Smooth muscle cell (in vitro differentiated cells): ENCODE results near the gene NLRP5. TPM values are rescaled to one million over a fixed set of nuclear protein-coding genes. Genes with fewer than 3 reads are reported as not detected.
"Not testable (repeated sequence)": the region's sequence is repeated elsewhere in the genome, so short reads cannot be mapped to it uniquely, and the experiment has no call there.

Experiments
- DNase-seq: peaks from one replicate; lab custom pipeline; 2025; ENCODE audit not compliant: unreplicated experiment; lab: John Stamatoyannopoulos, UW
- H2AFZ ChIP-seq: fragments of 200-600 bp; sonication (generic); 2 replicates; pipeline ENCODE4 v1.6.0; 2016; ENCODE audit warnings: antibody characterized with exemption, low read depth, mild to moderate bottlenecking
- H3F3A ChIP-seq: fragments of 200-600 bp; sonication (generic); 2 replicates; pipeline ENCODE4 v1.6.0; 2017; ENCODE audit warnings: antibody characterized with exemption, low read depth
- H3K27ac ChIP-seq: fragments of 200-600 bp; sonication (generic); 2 replicates; pipeline ENCODE4 v1.5.1; 2016; ENCODE audit warnings: low read depth, mild to moderate bottlenecking
- H3K27me3 ChIP-seq: fragments of 200-600 bp; sonication (generic); 2 replicates; pipeline ENCODE4 v1.6.1; 2016; ENCODE audit warnings: low read depth, mild to moderate bottlenecking
- H3K36me3 ChIP-seq: fragments of 200-600 bp; sonication (generic); 2 replicates; pipeline ENCODE4 v1.5.1; 2016; ENCODE audit warnings: low read depth
- H3K4me1 ChIP-seq: fragments of 200-600 bp; sonication (generic); 2 replicates; pipeline ENCODE4 v1.5.1; 2016; ENCODE audit warnings: low read depth
- H3K4me2 ChIP-seq: fragments of 200-600 bp; sonication (generic); 2 replicates; pipeline ENCODE4 v1.6.0; 2016; ENCODE audit warnings: mild to moderate bottlenecking
- H3K4me3 ChIP-seq: fragments of 200-600 bp; sonication (generic); 2 replicates; pipeline ENCODE4 v1.5.1; 2016; ENCODE audit warnings: mild to moderate bottlenecking
- H3K79me2 ChIP-seq: fragments of 200-600 bp; sonication (generic); 2 replicates; pipeline ENCODE4 v1.6.0; 2016; ENCODE audit warnings: low read depth, mild to moderate bottlenecking
- H3K9ac ChIP-seq: fragments of 200-600 bp; sonication (generic); 2 replicates; pipeline ENCODE4 v1.6.0; 2016; ENCODE audit warnings: low read depth
- H3K9me3 ChIP-seq: fragments of 200-600 bp; sonication (generic); replicated peaks from 2 replicates; pipeline ENCODE4 v1.5.1; 2016; ENCODE audit warnings: low read depth
- H4K20me1 ChIP-seq: fragments of 200-600 bp; sonication (generic); 2 replicates; pipeline ENCODE4 v1.6.0; 2016; ENCODE audit warnings: low read depth
- WGBS: methylation state at CpG from one replicate; pipeline ENCODE4 v1.1.7; 2016; ENCODE audit warnings: low lambda C conversion rate; 5-methylcytosine and 5-hydroxymethylcytosine counted together
- polyA plus RNA-seq: library from polyadenylated mRNA; unstranded; fragments of >200 nt; fragmentation: Nextera tagmentation; extraction: Ambion mirVana; gene quantifications from 2 replicates; pipeline ENCODE4 v1.2.1, GENCODE V29; 2016
- total RNA-seq: library from RNA; depleted of rRNA; stranded (reverse); fragments of >200 nt; gene quantifications from 2 replicates; pipeline ENCODE4 v1.2.3, GENCODE V29; 2014
- TF ChIP-seq, protein P1 (sequence below): fragments of 200-600 bp; sonication (generic); IDR thresholded peaks from 2 replicates; pipeline ENCODE4 v1.5.1; 2017; ENCODE audit warnings: borderline replicate concordance, mild to moderate bottlenecking, antibody characterized with exemption; ENCODE audit not compliant: insufficient read depth, poor library complexity, severe bottlenecking

NLRP5 gene
- total and polyA plus RNA-seq, 2 experiments from 2014 or later: not detected

DNA sequence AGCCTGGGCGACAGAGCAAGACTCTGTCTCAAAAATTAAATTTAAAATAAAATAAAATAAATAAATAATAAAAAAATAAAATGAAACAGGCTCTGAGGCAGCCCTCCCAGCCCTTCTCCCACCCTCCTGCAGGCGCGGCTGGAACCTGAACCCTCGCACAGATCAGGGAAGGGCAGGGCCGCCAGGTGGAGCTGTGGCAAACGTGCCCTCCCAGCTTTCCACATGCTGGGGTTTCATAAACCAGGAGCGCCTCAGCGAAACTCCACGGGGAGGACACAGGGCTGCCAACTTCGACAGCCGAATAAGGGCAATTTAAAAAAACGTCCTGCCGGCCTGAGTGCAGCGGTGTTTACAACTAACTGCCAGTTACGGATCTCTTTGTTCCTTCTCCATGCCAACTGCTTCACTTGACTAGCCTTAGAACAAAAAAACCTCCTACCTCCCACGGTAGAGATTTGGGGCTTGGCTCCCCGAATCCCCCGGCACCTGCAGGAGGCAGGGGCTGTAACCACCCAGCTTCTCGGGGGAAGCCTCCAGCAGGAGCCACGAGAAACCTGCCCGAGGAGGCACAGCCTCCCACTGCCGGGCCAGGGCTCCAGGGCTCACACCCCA is 118.6 kb downstream of the NLRP5 start:
- H3K27me3 ChIP-seq: no peaks in the 10 kb centered on the region
- H3K27ac ChIP-seq: no peak overlapping the region
- no peak overlapping the region for H3K9ac ChIP-seq
- H3K9me3 ChIP-seq: no peaks in the 10 kb centered on the region
- H3K79me2 ChIP-seq: peaks cover 68% of the 10 kb centered on the region
- H3K4me2 ChIP-seq: no peak overlapping the region
- WGBS: 64% methylated on average over 22 of the region's 22 CpGs
- peaks cover 88% of the 10 kb centered on the region for H4K20me1 ChIP-seq
- H3K4me3 ChIP-seq: no peak overlapping the region
- H3K4me1 ChIP-seq: peaks cover 8% of the 10 kb centered on the region
- H3K36me3 ChIP-seq: no peaks in the 10 kb centered on the region
- TF ChIP-seq, protein P1, sequence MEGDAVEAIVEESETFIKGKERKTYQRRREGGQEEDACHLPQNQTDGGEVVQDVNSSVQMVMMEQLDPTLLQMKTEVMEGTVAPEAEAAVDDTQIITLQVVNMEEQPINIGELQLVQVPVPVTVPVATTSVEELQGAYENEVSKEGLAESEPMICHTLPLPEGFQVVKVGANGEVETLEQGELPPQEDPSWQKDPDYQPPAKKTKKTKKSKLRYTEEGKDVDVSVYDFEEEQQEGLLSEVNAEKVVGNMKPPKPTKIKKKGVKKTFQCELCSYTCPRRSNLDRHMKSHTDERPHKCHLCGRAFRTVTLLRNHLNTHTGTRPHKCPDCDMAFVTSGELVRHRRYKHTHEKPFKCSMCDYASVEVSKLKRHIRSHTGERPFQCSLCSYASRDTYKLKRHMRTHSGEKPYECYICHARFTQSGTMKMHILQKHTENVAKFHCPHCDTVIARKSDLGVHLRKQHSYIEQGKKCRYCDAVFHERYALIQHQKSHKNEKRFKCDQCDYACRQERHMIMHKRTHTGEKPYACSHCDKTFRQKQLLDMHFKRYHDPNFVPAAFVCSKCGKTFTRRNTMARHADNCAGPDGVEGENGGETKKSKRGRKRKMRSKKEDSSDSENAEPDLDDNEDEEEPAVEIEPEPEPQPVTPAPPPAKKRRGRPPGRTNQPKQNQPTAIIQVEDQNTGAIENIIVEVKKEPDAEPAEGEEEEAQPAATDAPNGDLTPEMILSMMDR: peak; percentile 46
- H3F3A ChIP-seq: no peaks in the 10 kb centered on the region
- no peak for DNase-seq
- H2AFZ ChIP-seq: no peak overlapping the region

GRCh38 chr19:56105831-56106396 is 119.3 kb downstream of the NLRP5 start:
- not testable (repeated sequence) for H3K27me3 ChIP-seq, DNase-seq, H3K27ac ChIP-seq, H3K9me3 ChIP-seq, H3F3A ChIP-seq, H3K4me2 ChIP-seq, H3K36me3 ChIP-seq, H2AFZ ChIP-seq, H3K4me3 ChIP-seq, H3K9ac ChIP-seq
- Histone ChIP-seq H3K4me1 (peaks cover 11% of the 10 kb centered on the region), H3K79me2 (peaks cover 75% of the 10 kb centered on the region), H4K20me1 (peaks cover 93% of the 10 kb centered on the region)
- 97% methylated on average over 35 of the region's 61 CpGs for WGBS

DNA sequence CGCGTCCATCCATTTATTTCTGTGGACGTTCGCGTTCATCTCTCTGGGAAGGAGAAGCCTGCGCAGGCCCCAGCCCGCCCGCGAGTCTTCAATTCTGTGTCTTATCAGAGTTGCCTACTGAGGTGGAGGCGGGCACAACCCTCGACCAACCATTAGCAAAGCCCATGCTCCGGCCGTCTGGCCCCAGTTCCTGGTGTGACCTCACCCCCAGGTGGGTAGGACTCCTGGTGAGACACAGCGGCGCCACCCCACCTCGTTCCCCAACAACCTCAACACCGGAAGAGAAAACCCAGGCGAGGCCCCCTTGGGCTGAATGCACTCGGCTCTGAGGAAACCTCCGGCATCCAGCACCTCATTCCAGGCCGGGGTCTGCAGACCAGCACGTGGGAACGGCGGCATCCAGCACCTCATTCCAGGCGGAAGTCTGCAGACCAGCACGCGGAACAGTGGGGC is 119.8 kb downstream of the NLRP5 start:
- TF ChIP-seq, protein P1: no peak
- no peak for DNase-seq
- H3K27ac ChIP-seq: no peak overlapping the region
- peaks cover 94% of the 10 kb centered on the region for H4K20me1 ChIP-seq
- no peaks in the 10 kb centered on the region for H3K36me3 ChIP-seq
- peaks cover 75% of the 10 kb centered on the region for H3K79me2 ChIP-seq
- H3K9me3 ChIP-seq: no peaks in the 10 kb centered on the region
- H3K4me1 ChIP-seq: peaks cover 16% of the 10 kb centered on the region
- H3K27me3 ChIP-seq: no peaks in the 10 kb centered on the region
- H2AFZ ChIP-seq: no peak overlapping the region
- H3K9ac ChIP-seq: no peak overlapping the region
- H3K4me2 ChIP-seq: no peak overlapping the region
- WGBS: 87% methylated on average over 27 of the region's 27 CpGs
- H3K4me3 ChIP-seq: no peak overlapping the region
- H3F3A ChIP-seq: no peaks in the 10 kb centered on the region

GRCh38 chr19:56106993-56107392 is 120.4 kb downstream of the NLRP5 start:
- H3K4me2 ChIP-seq: no peak overlapping the region
- H3K9me3 ChIP-seq: no peaks in the 10 kb centered on the region
- no peaks in the 10 kb centered on the region for H3K27me3 ChIP-seq
- peaks cover 77% of the 10 kb centered on the region for H3K79me2 ChIP-seq
- H4K20me1 ChIP-seq: peaks cover 94% of the 10 kb centered on the region
- TF ChIP-seq, protein P1: no peak
- no peaks in the 10 kb centered on the region for H3F3A ChIP-seq
- DNase-seq: no peak
- WGBS: 89% methylated on average over 11 of the region's 11 CpGs
- H3K4me3 ChIP-seq: no peak overlapping the region
- H2AFZ ChIP-seq: no peak overlapping the region
- H3K36me3 ChIP-seq: no peaks in the 10 kb centered on the region
- no peak overlapping the region for H3K9ac ChIP-seq
- H3K4me1 ChIP-seq: peaks cover 21% of the 10 kb centered on the region
- H3K27ac ChIP-seq: no peak overlapping the region
